BE2C (cell line): ENCODE results near the gene IL21R.

Experiments used
- DNase-seq: peaks from one replicate; pipeline ENCODE4 v3.0.0-alpha.2; 2020
- H3K27me3 ChIP-seq: fragments of 250-450 bp; sonication (Bioruptor Pico); 2 replicates; pipeline ENCODE4 v1.5.1; 2020; ENCODE audit warnings: mild to moderate bottlenecking
- H3K36me3 ChIP-seq: fragments of 250-450 bp; sonication (Bioruptor Pico); 2 replicates; pipeline ENCODE4 v1.5.1; 2020; ENCODE audit warnings: mild to moderate bottlenecking
- H3K4me1 ChIP-seq: fragments of 250-450 bp; sonication (Bioruptor Pico); 2 replicates; pipeline ENCODE4 v1.5.1; 2020
- H3K4me3 ChIP-seq: 2 replicates; pipeline ENCODE4 v1.5.1; 2011; ENCODE audit warnings: low read depth, low read length
- H3K9me3 ChIP-seq: fragments of 250-450 bp; sonication (Bioruptor Pico); 2 replicates; pipeline ENCODE4 v1.5.1; 2020
- TF ChIP-seq, protein P1 (sequence below): IDR thresholded peaks from 2 replicates; pipeline ENCODE4 v1.5.1; 2012; ENCODE audit warnings: mild to moderate bottlenecking, low read depth, low read length

The IL21R gene

DNA sequence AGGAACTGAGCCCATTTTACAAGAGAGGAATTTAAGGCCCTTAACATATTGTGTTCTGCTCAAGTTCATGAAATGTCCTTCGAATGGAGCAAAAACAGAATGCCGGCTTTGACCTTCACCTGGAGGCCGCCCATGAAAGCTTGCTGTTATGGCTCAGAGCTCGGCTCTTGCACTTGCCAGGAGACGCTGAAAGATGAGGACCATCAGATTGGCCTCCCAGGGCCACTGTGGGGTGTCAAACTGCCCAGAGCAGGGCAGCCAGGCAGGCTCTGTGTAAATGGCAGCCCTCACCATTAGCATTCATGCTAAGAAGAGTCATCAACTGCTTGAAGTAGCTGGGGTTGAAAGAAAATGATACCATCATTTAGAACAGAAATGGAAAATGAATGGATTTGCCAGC is 39.3 kb downstream of the IL21R start:
- H3K27me3 ChIP-seq = no peaks in the 10 kb centered on the region
- no peak overlapping the region for H3K4me3 ChIP-seq

DNA sequence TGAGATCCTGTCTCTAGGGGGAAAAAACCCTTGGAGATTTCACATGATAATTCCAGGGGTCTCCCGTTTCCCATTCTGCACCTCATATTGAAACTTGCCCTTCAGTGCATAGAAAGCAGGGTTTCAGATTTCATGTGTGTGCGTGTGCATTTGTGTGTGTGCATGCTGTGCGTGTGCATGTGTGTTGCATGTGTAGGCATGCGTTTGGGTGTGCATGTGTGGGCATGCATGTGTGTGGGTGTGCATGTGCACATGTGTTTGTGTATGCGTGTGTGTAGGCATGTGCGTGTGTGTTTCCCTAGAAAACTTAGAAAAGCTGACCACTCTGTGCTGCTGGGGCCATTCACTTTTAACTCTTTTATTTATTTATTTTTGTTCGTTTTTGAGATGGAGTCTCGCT is 40.0 kb downstream of the IL21R start:
- Histone ChIP-seq H3K4me3 (no peak overlapping the region), H3K27me3 (no peaks in the 10 kb centered on the region), H3K9me3 (peaks cover 5% of the 10 kb centered on the region), H3K4me1 (no peaks in the 10 kb centered on the region), H3K36me3 (no peaks in the 10 kb centered on the region)
- DNase-seq = no peak
- TF ChIP-seq, protein P1, sequence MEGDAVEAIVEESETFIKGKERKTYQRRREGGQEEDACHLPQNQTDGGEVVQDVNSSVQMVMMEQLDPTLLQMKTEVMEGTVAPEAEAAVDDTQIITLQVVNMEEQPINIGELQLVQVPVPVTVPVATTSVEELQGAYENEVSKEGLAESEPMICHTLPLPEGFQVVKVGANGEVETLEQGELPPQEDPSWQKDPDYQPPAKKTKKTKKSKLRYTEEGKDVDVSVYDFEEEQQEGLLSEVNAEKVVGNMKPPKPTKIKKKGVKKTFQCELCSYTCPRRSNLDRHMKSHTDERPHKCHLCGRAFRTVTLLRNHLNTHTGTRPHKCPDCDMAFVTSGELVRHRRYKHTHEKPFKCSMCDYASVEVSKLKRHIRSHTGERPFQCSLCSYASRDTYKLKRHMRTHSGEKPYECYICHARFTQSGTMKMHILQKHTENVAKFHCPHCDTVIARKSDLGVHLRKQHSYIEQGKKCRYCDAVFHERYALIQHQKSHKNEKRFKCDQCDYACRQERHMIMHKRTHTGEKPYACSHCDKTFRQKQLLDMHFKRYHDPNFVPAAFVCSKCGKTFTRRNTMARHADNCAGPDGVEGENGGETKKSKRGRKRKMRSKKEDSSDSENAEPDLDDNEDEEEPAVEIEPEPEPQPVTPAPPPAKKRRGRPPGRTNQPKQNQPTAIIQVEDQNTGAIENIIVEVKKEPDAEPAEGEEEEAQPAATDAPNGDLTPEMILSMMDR = no peak

More for the DNA sequence above, 39.3 kb downstream of the IL21R start:
- TF ChIP-seq, protein P1 = no peak
- Histone ChIP-seq H3K9me3 (peaks cover 5% of the 10 kb centered on the region), H3K4me1 (no peaks in the 10 kb centered on the region), H3K36me3 (no peaks in the 10 kb centered on the region)
- no peak for DNase-seq

DNA sequence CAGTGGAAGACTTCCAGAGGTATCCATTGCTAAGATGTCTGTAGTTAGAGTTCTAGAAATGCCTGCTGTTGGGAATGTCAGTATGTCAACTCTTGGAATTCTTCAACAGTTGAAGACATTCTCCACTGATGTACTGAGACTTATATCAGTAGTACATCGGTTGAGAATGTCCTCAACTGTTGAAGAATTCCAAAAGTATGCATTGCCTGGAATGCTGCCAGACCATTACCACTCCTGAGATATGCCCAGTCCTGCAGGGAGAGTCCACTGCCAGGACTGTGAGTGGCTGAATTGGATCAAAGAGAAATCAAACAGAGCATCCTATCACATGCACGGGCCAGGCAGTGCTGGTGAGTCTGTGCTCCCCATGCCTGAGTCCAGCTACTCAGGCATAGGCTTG is 42.0 kb downstream of the IL21R start:
- no peak overlapping the region for H3K4me3 ChIP-seq
- no peak for DNase-seq
- no peaks in the 10 kb centered on the region for H3K36me3 ChIP-seq
- H3K27me3 ChIP-seq = no peaks in the 10 kb centered on the region
- no peaks in the 10 kb centered on the region for H3K4me1 ChIP-seq
- TF ChIP-seq, protein P1 = no peak
- H3K9me3 ChIP-seq = peaks cover 5% of the 10 kb centered on the region

DNA sequence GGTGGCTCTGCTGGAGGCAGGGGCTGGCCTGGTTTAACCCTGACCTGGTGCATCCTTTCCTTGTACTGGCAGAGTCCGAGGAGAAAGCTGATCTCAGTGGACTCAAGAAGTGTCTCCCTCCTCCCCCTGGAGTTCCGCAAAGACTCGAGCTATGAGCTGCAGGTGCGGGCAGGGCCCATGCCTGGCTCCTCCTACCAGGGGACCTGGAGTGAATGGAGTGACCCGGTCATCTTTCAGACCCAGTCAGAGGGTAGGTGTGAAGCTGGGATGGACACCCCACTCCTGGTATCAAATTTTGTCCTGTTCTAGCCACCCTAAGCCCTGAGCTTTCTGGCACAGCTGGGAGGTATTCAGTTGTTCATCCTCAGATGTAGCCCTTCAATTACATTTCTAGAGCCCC is 42.5 kb downstream of the IL21R start:
- TF ChIP-seq, protein P1 = no peak
- DNase-seq = no peak

DNA sequence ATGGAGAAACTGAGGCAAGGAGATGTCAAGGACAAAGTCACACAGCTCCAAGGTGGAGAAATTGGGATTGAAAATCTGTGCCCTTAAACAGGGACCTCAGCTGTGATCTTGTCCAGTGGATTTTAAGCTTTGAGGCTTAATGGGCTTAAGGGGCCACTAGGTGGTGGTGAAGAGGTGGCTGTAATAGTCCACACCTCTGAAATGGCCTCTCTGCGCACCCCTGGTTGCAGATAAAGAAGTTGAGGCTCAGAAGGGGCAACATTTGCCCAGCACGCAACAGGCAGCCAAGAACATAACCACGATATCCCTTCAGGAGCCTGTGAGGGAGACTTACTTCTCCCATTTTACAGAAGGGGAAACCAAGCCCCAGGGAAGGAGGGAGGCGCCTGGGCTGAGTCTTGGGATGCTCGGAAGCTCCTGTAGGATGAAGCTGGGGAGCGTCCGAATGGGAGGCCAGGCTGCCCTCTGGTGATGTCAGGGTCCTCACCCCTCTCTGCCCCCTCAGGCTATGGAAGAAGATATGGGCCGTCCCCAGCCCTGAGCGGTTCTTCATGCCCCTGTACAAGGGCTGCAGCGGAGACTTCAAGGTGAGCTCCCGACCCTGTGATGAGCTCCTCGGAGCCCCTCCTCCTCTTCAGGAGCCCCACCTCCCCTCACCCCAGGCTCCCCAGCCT is 43.7 kb downstream of the IL21R start:
- TF ChIP-seq, protein P1 = no peak
- peaks cover 8% of the 10 kb centered on the region for H3K27me3 ChIP-seq
- H3K4me3 ChIP-seq = no peak overlapping the region
- H3K4me1 ChIP-seq = no peaks in the 10 kb centered on the region
- H3K36me3 ChIP-seq = no peaks in the 10 kb centered on the region
- H3K9me3 ChIP-seq = peaks cover 5% of the 10 kb centered on the region
- DNase-seq = no peak

More for the DNA sequence above, 42.5 kb downstream of the IL21R start:
- H3K9me3 ChIP-seq = peaks cover 5% of the 10 kb centered on the region
- no peaks in the 10 kb centered on the region for H3K36me3 ChIP-seq
- H3K4me3 ChIP-seq = no peak overlapping the region
- H3K4me1 ChIP-seq = no peaks in the 10 kb centered on the region
- peaks cover under 1% of the 10 kb centered on the region; the same call in 1 of the 2 replicates for H3K27me3 ChIP-seq

DNA sequence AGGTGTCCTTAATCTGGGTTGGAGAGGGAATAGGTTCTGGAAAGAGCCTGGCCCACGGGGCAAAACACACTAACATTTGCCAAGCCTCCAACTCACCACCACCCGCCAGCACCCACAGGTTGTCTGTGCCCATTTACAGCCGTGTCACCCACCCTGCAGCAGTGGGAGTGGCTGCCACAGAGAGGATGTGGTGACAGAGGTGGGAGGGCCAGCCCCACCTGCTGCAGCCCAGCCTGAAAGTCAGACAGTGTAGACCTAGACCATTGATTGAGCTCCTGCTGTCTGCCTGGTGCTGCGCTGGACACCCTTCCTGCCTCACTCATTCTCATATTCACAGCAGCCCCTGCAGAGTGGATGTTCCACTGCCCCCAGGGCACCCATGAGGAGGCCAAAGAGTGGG is 44.7 kb downstream of the IL21R start:
- TF ChIP-seq, protein P1 = no peak
- Histone ChIP-seq H3K9me3 (peaks cover 5% of the 10 kb centered on the region), H3K4me1 (no peaks in the 10 kb centered on the region), H3K27me3 (peaks cover 11% of the 10 kb centered on the region), H3K36me3 (no peaks in the 10 kb centered on the region), H3K4me3 (no peak overlapping the region)
- DNase-seq = no peak
